ENCODE data around the gene PDXK. TPM values are rescaled to one million over a fixed set of nuclear protein-coding genes. Genes with fewer than 3 reads are reported as not detected.

PDXK gene
- total RNA-seq, 2 donors from 2014 or later: 155 to 188 TPM

DNA sequence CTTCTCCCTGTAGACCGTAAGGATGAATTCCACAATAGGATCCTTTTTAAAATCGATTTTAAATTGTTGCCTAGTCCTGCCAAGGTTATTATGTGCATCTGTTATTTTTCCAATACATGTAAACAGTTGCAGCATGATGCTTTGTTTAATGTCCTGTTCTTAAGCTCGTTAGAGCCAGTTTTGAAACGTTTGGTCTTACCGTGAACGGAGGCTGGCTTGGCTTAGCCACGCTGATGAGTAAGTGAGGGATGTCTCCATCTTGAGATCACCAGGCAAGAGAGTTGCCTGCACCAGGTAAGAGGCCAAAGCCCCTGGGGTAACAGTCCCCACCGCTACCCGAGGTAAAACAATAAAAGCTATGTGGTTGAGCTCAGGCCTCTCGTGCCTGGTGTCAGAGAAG is 39.9 kb downstream of the PDXK start:
- Histone ChIP-seq H3K27ac (no peak overlapping the region), H3K9me3 (no peaks in the 10 kb centered on the region), H3K4me1 (no peaks in the 10 kb centered on the region), H3K36me3 (peaks cover 20% of the 10 kb centered on the region), H3K4me3 (no peak overlapping the region), H3K27me3 (no peaks in the 10 kb centered on the region), H3K9ac (ENCODE audit: low read depth in 2 of 2, low read length in 2 of 2) (no peak overlapping the region)
- DNase-seq: no peak
- TF ChIP-seq, protein P1, sequence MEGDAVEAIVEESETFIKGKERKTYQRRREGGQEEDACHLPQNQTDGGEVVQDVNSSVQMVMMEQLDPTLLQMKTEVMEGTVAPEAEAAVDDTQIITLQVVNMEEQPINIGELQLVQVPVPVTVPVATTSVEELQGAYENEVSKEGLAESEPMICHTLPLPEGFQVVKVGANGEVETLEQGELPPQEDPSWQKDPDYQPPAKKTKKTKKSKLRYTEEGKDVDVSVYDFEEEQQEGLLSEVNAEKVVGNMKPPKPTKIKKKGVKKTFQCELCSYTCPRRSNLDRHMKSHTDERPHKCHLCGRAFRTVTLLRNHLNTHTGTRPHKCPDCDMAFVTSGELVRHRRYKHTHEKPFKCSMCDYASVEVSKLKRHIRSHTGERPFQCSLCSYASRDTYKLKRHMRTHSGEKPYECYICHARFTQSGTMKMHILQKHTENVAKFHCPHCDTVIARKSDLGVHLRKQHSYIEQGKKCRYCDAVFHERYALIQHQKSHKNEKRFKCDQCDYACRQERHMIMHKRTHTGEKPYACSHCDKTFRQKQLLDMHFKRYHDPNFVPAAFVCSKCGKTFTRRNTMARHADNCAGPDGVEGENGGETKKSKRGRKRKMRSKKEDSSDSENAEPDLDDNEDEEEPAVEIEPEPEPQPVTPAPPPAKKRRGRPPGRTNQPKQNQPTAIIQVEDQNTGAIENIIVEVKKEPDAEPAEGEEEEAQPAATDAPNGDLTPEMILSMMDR (IDR thresholded peaks at IDR 0.05): no peak
- intact Hi-C loops (cut with DNase I): no loop called here

DNA sequence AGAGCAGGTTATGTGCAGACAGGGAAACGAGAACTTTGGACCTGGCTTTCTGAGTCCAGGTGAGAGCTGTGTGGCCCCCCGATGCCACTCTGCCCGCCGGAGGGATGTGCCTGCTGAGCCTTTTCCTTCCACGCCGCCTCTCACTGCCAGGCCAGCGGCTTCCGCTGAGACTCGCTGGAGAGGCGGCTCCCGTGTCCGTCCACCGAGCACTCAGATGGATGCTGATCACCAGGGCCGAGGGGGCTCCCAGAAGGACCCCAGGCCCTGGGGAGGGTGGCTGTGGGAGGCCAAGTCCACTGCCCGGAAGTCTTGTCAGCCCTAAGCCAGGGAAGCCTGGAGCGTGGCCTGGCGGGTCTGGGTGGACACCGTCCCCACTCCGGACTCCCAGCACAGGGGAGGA is 40.7 kb downstream of the PDXK start:
- DNase-seq: no peak
- H3K27ac ChIP-seq: no peak overlapping the region
- no peaks in the 10 kb centered on the region for H3K9me3 ChIP-seq
- TF ChIP-seq, protein P1 (IDR thresholded peaks at IDR 0.05): no peak
- intact Hi-C loops (cut with DNase I): no loop called here
- H3K36me3 ChIP-seq: peaks cover 17% of the 10 kb centered on the region
- H3K4me1 ChIP-seq: no peaks in the 10 kb centered on the region
- H3K27me3 ChIP-seq: no peaks in the 10 kb centered on the region
- H3K9ac ChIP-seq (ENCODE audit: low read depth in 2 of 2, low read length in 2 of 2): no peak overlapping the region
- no peak overlapping the region for H3K4me3 ChIP-seq

DNA sequence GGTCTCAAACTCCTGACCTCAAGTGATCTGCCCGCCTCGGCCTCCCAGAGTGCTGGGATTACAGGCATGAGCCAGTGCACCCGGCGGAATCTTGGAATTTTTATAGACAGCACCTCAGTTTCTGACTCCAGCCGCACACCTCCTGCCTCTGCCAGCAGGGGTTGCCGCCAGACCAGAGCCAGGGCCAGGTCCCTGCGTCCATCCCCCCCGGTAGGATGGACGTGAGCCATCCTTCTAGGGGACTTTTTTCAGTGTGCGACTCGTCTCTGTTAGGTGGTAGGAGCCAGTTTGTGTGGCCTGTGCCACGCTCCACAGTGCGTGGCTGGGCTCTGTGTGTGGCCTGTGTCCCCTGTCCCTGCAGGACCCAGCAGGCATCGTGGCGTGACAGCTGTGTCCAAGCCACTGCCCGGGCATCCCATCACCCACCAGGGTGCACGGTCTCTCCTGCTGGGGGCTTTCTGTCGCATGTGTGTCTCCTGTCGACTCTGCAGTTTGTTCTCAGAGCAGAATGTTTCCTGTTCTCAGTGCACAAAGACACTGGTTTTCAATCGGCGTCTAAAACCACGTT is 41.5 kb downstream of the PDXK start:
- H3K4me3 ChIP-seq: no peak overlapping the region
- intact Hi-C loops (cut with DNase I): no loop called here
- H3K27ac ChIP-seq: no peak overlapping the region
- H3K36me3 ChIP-seq: peaks cover 16% of the 10 kb centered on the region
- peak overlapping the region in 1 of 2 donors; percentile 9 for H3K9ac ChIP-seq (ENCODE audit: low read depth in 2 of 2, low read length in 2 of 2)
- H3K9me3 ChIP-seq: no peaks in the 10 kb centered on the region
- no peaks in the 10 kb centered on the region for H3K4me1 ChIP-seq
- DNase-seq: no peak
- TF ChIP-seq, protein P1 (IDR thresholded peaks at IDR 0.05): no peak
- H3K27me3 ChIP-seq: no peaks in the 10 kb centered on the region

DNA sequence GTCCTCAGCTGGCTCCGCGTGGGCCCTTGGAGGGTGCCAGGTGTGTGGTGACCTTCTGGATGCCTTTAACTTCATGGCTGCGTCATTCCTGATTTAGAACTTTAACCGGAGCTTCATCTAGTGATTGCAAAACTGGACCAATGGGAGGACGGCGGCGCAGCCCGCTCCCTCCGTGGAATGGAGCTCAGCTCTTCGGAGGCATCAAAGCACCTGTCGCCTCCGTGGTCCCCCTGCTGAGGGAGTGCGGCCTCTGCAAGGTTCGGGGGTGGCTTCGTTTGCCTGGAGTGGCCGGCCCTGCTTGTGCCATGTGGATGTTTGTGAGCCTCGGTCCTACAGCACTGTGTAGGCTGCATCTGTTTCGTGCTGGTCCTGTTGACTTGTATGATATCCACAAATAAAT is 43.0 kb downstream of the PDXK start:
- Histone ChIP-seq H3K27ac (no peak overlapping the region), H3K9me3 (no peaks in the 10 kb centered on the region), H3K9ac (ENCODE audit: low read depth in 2 of 2, low read length in 2 of 2) (no peak overlapping the region), H3K4me1 (no peaks in the 10 kb centered on the region), H3K36me3 (peaks cover 3% of the 10 kb centered on the region), H3K4me3 (no peak overlapping the region), H3K27me3 (no peaks in the 10 kb centered on the region)
- TF ChIP-seq, protein P1 (IDR thresholded peaks at IDR 0.05): no peak
- intact Hi-C loops (cut with DNase I): no loop called here
- DNase-seq: no peak

DNA sequence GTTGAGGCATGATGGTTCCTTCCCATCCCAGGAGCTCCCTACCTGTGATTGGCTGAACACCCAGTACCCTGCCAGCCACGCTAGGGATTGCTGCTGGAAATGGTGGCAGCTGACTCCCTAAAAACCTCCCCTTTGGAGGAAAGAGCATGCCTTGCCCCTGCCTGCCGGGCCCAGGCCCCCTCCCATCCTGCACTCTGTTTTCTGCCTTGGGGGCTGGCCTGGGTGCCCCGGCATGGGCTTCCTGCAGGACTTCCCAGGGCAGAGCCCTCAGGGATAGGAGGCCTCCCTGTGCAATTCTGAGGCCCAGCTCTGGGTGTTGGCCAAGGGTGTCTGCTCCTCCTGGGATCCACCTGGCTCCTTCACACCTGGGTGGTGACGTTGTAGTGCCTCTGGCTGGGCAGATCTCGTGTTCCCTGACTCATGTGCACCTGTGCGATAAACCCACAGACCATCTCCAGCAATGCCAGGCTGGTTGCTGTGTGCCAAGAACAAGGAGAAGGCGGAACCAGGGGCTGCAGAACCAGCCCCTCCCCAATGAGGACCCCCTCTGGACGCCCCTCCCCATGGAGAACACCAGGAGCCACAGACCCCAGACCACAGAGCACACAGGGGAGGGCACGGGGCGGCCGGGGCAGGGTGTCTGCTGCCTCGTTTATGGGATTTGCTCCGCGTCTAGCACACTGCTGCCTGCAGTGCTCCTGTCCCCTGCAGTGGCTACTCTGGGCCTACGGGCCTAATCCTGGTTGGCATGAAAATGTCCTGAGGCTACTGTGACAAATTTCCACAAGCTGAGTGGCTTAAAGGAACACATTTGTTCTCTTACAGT is 43.6 kb downstream of the PDXK start:
- H3K4me3 ChIP-seq: no peak overlapping the region
- no peak for DNase-seq
- H3K36me3 ChIP-seq: no peaks in the 10 kb centered on the region
- TF ChIP-seq, protein P1 (IDR thresholded peaks at IDR 0.05): no peak
- no peaks in the 10 kb centered on the region for H3K27me3 ChIP-seq
- H3K4me1 ChIP-seq: peaks cover 2% of the 10 kb centered on the region
- intact Hi-C loops (cut with DNase I): no loop called here
- no peak overlapping the region for H3K27ac ChIP-seq
- H3K9ac ChIP-seq (ENCODE audit: low read depth in 2 of 2, low read length in 2 of 2): no peak overlapping the region
- no peaks in the 10 kb centered on the region for H3K9me3 ChIP-seq

Data from colonic mucosa (tissue), 4 donors.